KBM-7 (cell line): ENCODE results near the gene TMEM141.
A peak's percentile ranks its signal among the peaks of the same experiment; 100 is the strongest.

ENCODE experiments used
- DNase-seq: peaks from one replicate; pipeline ENCODE4 v3.0.0-alpha.2; 2015
- in situ Hi-C: fragments of 300-500 bp; cut with MboI; formaldehyde crosslinking; loops from 2 replicates; pipeline ENCODE4 v1.14.3; 2020; ENCODE audit warnings: low sequenced_read_pairs, low pct_unique_long_range_greater_than_20kb, mixed read lengths

TMEM141 gene

GRCh38 chr9:136805207-136805740, 14.1 kb downstream of the TMEM141 start:
- DNase-seq: no peak
- in situ Hi-C loops: no loop called here

GRCh38 chr9:136806067-136806466, 14.9 kb downstream of the TMEM141 start:
- in situ Hi-C loops: no loop called here
- DNase-seq: no peak

GRCh38 chr9:136806631-136807201, 15.6 kb downstream of the TMEM141 start:
- DNase-seq: no peak
- in situ Hi-C loops: no loop called here

GRCh38 chr9:136807281-136808074, 16.3 kb downstream of the TMEM141 start, which contains the start of gene RABL6:
TSS of gene RABL6 (plus strand) at chr9:136807948. CDS start at chr9:136808197, 249 bp downstream.
- DNase-seq: peak; percentile 86
- in situ Hi-C loops: no loop called here

- in situ Hi-C loops: no loop called here
- no peak for DNase-seq
Measured at GRCh38 chr9:136808075-136808805, 17.1 kb downstream of the TMEM141 start.

- DNase-seq: peak; percentile 43
- in situ Hi-C loops: no loop called here
Measured at GRCh38 chr9:136808806-136809158, 17.6 kb downstream of the TMEM141 start.

- in situ Hi-C loops: no loop called here
- no peak for DNase-seq
Measured at GRCh38 chr9:136814725-136815421, 23.7 kb downstream of the TMEM141 start.

GRCh38 chr9:136815422-136815782, 24.3 kb downstream of the TMEM141 start:
- in situ Hi-C loops: no loop called here
- DNase-seq: no peak

- DNase-seq: no peak
- in situ Hi-C loops: no loop called here
Measured at GRCh38 chr9:136820971-136821825, 30.1 kb downstream of the TMEM141 start.

GRCh38 chr9:136821826-136822544, 30.8 kb downstream of the TMEM141 start:
- DNase-seq: no peak

GRCh38 chr9:136823136-136824046, 32.2 kb downstream of the TMEM141 start:
- DNase-seq: no peak
- in situ Hi-C loops: no loop called here

More at GRCh38 chr9:136821826-136822544, 30.8 kb downstream of the TMEM141 start:
- in situ Hi-C loops: no loop called here

GRCh38 chr9:136824496-136825225, 33.5 kb downstream of the TMEM141 start:
- in situ Hi-C loops: no loop called here
- no peak for DNase-seq

GRCh38 chr9:136825295-136826187, 34.4 kb downstream of the TMEM141 start:
- no peak for DNase-seq
- in situ Hi-C loops: no loop called here

GRCh38 chr9:136826188-136826541, 35.0 kb downstream of the TMEM141 start:
- in situ Hi-C loops: no loop called here
- DNase-seq: no peak

- DNase-seq: no peak
- in situ Hi-C loops: no loop called here
Measured at GRCh38 chr9:136826703-136827582, 35.8 kb downstream of the TMEM141 start.
